GM19455 (cell line): ENCODE measurements around the gene HEXIM2.

Experiments
- ATAC-seq: cut with Tn5 transposase; IDR thresholded peaks from one replicate; pipeline ENCODE4 v1.9.1; 2021; ENCODE audit not compliant: unreplicated experiment

HEXIM2 gene

DNA sequence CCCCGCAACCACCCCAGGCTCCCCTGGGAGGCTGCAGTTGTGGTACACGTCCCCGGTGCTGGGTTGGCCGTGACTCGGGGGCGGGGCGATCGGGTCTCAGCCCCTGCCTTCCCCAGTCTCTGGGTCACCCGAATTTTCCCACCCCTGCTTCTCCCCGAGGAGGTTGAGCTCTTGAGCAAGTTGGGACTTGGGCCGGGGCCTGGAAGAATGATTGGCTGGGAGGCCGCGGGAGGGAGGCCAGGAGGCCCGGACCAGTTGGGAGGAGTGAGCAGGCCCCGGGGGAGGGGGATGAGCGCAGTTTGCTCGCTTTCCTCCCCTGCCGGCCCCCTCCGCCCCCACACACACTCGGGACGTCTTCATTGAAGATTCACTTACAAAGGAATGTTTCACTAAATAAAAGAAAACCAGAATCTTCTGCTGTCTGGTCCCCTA lies 17.9 kb upstream of the HEXIM2 start:
- no peak for ATAC-seq

DNA sequence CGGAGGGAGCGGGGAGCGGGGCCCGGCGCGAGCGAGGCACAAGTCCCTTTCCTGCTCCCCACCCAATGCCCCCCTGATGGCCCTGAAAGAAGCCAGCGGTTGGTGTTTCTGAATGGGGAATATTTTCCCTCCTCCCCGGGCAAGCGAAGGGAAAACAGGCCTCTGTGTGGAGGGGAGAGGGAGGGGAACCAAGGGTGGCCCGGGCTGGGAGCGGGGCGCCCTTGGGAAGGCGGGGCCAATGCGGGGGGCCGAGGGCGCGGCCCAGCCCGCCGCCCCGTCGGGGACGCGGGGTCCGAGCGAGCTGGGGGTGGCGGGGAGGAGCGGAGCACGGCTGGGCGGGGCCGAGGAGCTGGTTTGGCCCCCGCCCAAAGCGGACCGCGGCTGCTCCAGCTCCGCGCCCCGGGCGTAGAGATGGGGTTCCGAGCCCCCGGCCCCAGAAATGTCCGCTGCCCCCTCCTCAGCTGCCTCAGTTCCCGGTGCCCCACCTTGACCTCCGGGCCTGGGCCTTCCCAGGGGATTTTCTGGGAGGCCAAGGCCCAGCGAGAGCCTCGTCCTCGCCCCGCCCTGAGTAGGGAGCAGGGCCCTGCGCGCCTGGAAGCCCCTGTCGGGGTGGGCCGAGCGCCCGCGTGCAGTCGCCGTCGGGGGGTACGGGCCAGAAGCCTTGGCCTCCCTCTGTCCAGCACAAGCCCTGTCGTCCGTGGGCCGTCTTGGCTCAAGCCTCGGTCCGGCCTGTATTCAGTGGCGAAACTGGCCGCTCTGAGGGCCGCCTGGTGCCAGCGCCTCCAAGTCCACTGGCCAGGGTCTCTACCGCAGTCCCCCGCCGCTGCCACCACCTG lies 17.3 kb upstream of the HEXIM2 start:
- ATAC-seq = no peak

DNA sequence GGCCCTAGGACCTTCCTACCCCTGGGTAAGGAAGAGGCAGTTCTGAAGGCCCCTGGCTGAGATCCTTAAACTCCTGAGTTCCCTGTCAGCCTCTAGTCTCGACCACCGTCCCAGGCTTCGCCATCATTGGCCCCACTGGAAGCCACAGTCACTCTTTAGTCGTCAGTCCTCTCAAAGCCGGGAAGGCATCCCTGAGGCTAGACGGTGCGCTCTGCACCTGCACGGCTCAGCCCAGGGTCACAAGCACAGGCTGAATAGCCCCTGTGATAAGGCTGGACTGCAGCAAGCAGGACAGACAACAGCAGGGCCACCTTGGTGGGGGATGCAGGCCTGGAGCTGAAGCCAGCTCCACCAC lies 16.7 kb upstream of the HEXIM2 start:
- no peak for ATAC-seq

DNA sequence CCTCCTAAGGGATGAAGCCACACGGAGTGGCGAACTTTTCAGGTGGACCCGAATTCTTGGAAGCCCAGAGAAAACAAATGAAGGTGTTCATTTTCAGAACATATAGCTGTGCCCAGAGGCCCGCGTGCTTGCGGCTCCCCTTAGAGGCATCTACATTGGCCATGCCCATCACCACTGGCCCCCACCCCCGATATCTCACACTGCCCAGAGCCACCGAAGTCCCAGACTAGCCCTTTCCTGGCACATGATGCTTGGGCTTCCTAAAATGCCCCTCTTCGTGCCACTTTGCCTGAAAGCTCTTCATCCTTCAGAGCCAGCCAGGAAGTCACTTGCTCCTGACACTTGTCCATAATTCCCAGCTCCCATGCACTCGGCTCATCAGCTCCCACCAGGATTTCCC lies 15.5 kb upstream of the HEXIM2 start:
- no peak for ATAC-seq

DNA sequence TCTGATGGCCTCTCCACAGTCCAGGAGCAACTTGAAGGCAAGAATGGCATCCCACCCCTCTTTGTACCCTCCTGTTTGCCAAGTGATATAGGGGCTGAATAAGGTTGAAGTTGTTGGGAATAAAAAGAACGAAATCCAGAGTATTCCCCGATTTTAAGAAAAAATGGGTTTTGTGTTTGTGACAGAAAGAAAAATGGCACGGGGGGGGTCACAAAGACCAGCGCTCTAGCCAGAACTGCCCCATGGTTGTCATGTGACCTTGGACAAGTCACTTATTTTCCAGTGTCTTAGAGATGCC lies 15.1 kb upstream of the HEXIM2 start:
- no peak for ATAC-seq

DNA sequence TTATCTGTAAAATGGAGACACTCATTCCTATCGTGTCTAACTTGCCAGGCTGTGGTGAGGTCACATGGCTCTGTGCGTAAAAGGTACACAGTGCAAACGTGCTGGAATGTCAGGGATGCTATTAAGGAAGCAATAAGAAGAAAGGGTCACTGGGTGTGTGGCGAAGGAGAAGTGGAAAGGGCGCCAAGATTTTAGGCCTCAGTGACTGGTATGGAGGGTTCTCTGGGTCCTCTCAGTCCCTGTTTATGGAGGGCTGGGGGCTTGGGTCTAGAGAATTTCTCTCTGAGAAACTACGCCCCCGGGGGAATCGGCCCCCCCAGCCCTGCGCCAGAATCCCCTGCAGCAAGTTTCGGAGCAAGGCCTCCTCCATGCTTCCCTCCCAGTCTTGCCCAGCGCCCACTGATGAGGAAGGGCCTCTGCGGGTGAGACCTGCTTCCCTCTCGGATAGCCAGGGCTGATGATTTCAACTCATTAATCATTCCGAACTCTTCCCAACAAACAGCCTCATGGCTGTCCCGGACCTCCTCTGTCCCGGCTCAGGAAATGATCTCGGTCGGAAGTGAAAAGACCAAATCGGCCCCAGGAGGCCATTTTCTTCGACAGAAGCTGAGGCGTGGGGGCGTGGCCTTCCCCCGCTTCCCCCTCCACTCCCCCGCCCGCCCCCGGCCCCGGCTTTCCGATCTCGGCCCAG lies 14.6 kb upstream of the HEXIM2 start:
- no peak for ATAC-seq

DNA sequence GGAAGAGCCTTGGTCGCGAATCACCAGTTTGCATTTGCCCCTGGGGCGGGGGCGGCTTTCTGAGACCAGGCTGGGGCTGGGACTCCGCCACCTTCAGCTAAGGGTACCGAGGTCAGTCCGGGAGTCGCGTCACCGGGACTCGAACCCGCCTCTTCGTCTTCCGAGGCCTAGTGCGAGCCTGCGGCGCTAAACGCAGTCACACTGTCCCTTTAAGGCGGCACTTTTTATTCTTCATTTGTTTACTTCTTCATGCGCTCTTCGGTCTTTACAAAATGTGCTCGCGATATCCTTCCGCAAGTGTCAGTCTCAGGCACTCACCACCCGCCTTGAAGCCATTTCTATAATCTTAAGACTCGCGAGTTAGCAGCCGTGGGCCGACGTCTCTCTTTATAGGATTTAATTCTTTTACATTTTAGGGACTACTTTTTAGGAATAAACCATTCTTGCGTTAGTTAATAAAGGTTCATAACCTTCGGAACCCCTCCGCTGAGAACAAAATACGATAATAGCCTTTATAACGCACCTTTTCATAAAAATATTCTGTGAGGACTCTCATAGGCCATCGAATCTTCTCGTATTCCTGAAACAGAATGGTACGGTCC lies 14.0 kb upstream of the HEXIM2 start:
- ATAC-seq = no peak

DNA sequence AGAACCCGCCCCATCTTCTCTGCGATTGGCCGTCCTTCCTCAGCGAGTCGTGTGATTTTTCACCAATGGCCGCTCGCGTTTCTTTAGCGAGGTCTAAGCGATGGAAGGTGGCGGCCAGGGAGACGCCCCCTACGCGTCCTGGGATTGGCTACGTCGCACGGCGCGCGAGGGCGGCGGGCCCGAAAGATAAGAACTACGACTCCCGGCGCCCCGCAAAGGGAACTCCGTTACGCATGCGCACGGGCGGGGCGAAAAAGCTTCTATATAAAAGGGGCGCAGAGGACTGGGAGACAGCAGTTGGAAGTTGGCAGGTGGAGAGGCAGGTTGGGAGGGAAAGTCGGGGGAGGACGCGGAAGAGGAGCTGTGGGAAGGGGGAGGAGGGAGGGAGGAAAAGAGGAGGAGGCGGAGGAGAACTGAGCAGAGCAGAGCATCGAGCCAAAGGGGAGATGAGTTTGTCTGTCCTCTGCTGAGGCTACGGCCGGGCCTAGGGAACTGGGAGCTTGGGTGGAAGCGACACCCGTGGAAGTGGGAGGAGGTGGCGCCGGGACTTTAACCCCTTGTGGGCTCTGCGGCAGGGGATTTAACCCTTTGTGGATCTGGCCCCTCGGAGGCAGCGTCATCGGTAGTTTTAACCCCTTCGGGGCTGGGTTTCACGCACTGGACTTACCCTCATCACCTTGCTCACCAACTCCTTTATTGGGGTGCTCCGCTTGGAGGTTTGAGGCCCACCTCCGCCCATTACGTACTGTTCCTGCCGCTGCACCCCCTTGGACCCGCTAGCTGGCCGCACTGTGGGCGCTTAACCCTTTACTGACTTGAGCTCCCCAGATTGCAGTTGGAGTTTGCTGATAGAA lies 13.3 kb upstream of the HEXIM2 start, which contains the start of gene HEXIM1:
HEXIM1 (plus strand) TSS at position 293 of the 854 bp plus-strand sequence. CDS start 716 bp downstream, outside the sequence.
- peak; percentile 59 for ATAC-seq

DNA sequence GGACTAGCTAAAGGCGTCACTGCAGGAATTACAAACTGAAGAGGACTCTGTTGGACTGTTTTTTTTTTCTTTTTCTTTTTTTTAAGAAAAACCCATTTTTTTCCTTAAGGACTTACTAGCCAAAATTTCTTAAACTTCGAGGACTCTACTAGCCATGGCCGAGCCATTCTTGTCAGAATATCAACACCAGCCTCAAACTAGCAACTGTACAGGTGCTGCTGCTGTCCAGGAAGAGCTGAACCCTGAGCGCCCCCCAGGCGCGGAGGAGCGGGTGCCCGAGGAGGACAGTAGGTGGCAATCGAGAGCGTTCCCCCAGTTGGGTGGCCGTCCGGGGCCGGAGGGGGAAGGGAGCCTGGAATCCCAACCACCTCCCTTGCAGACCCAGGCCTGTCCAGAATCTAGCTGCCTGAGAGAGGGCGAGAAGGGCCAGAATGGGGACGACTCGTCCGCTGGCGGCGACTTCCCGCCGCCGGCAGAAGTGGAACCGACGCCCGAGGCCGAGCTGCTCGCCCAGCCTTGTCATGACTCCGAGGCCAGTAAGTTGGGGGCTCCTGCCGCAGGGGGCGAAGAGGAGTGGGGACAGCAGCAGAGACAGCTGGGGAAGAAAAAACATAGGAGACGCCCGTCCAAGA lies 12.5 kb upstream of the HEXIM2 start:
- no peak for ATAC-seq

DNA sequence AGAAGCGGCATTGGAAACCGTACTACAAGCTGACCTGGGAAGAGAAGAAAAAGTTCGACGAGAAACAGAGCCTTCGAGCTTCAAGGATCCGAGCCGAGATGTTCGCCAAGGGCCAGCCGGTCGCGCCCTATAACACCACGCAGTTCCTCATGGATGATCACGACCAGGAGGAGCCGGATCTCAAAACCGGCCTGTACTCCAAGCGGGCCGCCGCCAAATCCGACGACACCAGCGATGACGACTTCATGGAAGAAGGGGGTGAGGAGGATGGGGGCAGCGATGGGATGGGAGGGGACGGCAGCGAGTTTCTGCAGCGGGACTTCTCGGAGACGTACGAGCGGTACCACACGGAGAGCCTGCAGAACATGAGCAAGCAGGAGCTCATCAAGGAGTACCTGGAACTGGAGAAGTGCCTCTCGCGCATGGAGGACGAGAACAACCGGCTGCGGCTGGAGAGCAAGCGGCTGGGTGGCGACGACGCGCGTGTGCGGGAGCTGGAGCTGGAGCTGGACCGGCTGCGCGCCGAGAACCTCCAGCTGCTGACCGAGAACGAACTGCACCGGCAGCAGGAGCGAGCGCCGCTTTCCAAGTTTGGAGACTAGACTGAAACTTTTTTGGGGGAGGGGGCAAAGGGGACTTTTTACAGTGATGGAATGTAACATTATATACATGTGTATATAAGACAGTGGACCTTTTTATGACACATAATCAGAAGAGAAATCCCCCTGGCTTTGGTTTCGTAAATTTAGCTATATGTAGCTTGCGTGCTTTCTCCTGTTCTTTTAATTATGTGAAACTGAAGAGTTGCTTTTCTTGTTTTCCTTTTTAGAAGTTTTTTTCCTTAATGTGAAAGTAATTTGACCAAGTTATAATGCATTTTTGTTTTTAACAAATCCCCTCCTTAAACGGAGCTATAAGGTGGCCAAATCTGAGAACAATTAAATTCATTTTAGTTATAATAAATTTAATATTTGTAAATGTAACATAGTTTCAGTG lies 11.7 kb upstream of the HEXIM2 start:
- ATAC-seq = no peak

DNA sequence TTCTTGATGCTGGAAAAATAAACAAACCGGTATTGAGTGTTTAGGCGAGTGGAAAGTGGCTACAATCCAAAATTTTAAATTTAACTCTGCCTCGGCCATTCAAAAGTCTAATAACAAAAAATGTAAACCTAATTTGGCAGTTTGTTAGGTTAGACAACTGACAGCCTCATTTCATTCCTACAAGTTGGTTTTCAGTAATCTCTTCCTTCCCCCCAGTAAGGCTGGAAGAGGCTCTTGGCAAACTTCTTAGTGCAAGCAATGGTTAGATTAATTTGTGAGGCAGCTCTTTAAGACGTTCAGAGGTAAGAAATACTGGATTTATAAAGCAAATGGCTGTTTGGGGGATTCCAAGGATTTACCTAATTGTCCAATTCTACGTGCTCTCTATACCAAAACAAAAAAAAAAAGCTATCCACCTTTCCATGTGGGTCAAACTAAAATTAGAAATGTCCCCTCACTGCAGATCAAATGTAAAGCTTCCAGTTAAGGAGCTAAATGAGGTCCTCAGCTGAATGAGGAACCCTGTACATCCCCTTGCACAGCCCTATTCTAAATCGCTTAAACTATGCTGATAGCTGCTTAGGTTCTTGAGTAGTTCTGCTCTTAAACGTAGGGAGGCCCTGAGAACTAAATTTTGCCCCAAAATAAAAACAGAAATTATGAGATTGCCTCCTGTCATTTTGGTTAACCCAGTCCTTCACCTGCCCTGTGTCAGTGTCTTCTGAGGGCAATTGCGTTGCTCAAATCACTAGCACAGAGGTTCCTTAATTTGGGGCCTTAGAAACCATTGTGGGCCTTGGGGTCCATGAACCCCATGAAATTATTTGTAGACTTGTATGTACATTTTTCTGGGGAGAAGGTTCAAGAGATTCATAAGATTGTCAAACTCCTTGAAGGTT lies 10.5 kb upstream of the HEXIM2 start:
- ATAC-seq = no peak

DNA sequence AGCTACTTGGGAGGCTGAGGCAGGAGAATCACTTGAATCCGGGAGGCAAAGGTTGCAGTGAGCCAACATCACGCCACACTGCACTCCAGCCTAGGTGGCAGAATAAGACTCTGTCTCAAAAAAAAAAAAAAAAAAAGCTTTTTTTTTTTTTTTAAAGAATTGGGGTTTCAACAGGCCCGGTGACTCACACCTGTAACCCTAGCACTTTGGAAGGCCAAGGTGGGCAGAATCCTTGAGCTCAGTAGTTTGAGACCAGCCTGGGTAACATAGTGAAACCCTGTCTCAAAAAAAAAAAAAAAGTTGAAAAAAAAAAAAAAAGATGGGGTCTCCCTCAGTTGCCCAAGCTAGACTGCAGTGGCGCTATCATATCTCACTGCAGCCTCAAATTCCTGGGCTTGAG lies 6.6 kb upstream of the HEXIM2 start:
- no peak for ATAC-seq

DNA sequence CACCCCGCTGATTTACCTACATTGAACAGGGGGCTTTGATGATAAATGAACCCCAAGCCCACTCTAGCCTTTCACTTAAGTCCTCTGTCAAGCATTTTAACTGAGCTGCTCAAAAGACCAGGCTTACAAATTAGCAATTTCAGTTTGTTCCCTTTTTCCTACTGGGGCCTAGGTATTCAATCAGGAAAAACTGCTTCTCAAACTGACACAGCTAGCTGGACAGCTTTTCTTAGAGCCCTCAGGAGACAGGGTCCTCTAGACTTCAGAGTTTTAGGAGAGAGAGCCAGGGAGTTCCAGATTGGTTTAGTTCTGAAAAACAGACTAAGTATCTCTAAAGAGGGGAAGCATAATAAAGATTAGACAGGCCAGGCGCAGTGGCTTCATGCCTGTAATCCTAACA lies 6.2 kb upstream of the HEXIM2 start:
- ATAC-seq = no peak

DNA sequence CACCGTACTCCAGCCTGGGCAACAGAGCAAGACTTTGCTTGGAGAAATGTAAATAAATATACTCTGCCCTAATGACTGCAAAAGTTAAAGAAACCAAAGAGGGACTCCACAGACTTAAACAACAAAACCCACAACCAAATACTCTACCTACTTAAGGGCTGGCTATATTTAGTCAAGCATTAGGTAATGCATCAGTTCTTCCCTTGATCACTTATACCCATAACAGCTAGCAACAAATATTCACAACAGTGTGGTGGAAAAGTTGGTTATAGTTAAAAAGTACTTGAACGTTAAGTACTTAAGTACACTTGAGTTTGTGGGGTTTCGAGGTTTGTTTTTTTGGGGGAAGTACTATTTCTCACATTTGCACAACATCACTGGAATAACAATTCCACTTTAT lies 5.4 kb upstream of the HEXIM2 start:
- ATAC-seq = no peak

DNA sequence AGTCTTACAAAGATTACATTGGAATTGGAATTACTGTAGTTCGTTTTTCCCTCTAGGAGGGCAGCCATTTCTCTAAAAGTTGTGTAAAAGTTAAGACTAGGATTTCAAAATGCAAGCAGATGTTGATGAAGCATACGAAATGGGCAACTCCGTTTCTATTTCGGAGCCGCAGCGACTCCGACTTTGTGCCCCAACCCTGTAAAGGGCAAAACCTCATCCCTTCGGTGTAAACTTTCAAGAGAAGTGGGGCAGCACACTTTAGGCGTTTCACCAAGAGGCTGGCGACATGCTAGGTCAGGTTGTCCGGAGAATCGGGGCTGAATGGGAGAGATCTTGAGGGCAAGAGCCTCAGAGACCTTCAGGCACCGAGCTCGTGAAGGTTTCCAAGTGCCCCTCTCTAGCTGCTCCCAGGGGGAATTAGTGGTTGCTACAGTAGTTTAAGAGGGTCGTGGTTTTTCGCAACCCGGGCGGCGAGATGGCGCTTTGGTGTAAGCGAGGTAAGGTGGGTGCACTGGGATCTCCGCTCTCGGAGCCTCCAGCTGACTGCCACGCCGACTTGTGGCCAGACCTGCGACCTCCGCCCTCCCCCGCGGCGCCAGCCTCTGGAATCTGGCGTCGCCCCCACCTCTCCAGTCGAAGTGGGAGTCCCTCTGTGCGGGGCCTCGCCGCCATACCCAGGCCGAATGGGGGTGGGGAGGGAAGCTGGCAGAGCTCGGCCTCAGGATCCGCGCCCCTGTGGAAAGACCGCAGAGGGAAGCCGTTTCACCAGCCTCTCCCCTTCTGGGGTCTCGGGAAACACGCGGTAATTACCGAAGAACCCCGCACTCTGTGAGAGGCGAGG lies 1.0 kb upstream of the HEXIM2 start:
- peak; percentile 27 for ATAC-seq

DNA sequence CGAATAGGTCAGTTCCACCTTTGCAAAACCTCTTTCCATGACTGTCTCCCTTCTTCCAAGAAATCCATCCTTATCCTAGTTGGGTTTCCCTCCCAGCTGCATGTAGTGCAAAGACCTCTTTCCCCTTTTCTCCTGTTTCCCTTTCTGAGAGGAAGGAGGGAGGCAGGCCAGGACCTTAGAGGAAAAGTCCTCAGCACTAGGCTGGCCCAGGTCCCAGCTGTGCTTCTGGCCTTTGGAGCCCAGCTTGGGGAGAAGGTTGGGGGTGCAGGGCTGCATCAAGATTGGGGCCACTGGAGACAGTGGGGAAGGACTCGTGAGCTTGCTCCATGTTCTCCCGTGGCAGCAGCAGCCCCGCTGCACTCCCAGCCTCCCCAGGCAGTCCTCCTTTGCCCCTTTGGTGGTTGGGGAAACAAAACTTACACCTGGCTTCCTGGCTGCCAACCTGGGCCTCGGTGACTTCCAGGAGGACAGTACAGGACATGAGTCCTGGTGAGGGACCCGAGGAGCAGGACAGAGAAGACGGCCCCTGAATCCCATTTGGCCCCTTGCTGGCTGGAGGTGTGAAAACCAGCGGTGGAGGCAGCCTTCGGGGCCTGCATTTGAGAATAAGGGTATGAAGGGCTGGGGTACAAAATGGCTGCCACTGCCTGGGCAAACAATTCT lies 481 bp downstream of the HEXIM2 start:
- no peak for ATAC-seq

DNA sequence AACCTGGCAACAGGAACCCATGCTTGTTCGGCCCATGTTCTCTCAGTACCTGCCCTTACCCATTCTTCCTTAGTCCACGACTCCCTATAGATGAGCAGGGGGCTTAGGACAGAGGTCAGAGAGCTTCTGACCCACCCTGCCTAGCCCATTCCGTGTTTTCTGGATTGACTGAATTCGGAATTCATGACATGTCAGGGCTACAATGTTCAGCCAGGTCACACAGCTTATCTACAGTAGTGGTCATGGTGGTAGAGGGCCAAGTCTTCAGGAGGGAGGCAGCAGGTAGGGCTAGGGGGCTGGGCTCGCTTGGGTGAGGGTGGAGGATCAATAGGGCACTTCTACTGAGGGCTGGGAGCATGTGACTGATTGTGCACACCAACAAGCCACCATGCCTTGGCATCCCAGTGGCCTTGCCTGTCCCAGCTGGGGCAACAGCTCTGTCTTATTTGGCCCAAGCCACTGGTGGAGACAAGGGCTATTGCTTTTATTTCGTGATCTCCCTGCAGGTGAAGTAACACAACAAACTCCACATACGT lies 3.1 kb downstream of the HEXIM2 start:
- no peak for ATAC-seq
